Measurements from ENCODE around the gene TARBP2.

- TF ChIP-seq EZH2 (IDR thresholded peaks at IDR 0.05) = no peak
- TF ChIP-seq CTCF (IDR thresholded peaks at IDR 0.05) = no peak
- no peak for TF ChIP-seq EZH2phosphoT487 (IDR thresholded peaks at IDR 0.05)
Observed at GRCh38 chr12:53518381-53518780, 17.3 kb downstream of the TARBP2 start.
